ENCODE measurements around the gene BTBD9.
A peak's percentile ranks its signal among the peaks of the same experiment; 100 is the strongest.

The BTBD9 gene

GRCh38 chr6:38593998-38594665 is 45.6 kb downstream of the BTBD9 start:
- DNase-seq (ENCODE audit: low spot score), result no peak

- DNase-seq (ENCODE audit: low spot score), result no peak
Observed at GRCh38 chr6:38593409-38593808, 46.3 kb downstream of the BTBD9 start.

GRCh38 chr6:38591439-38591838 is 48.3 kb downstream of the BTBD9 start:
- no peak for DNase-seq (ENCODE audit: low spot score)

- DNase-seq (ENCODE audit: low spot score), result no peak
Observed at GRCh38 chr6:38589367-38589720, 50.4 kb downstream of the BTBD9 start.

GRCh38 chr6:38588631-38589366 is 50.9 kb downstream of the BTBD9 start:
- no peak for DNase-seq (ENCODE audit: low spot score)

- DNase-seq (ENCODE audit: low spot score), result no peak
Observed at GRCh38 chr6:38587766-38588362, 51.9 kb downstream of the BTBD9 start.

GRCh38 chr6:38586992-38587391 is 52.7 kb downstream of the BTBD9 start:
- no peak for DNase-seq (ENCODE audit: low spot score)

- no peak for DNase-seq (ENCODE audit: low spot score)
Observed at GRCh38 chr6:38584731-38585130, 55.0 kb downstream of the BTBD9 start.

- DNase-seq (ENCODE audit: low spot score), result no peak
Observed at GRCh38 chr6:38583523-38583922, 56.2 kb downstream of the BTBD9 start.

- DNase-seq (ENCODE audit: low spot score), result no peak
Observed at GRCh38 chr6:38580030-38580429, 59.7 kb downstream of the BTBD9 start.

GRCh38 chr6:38579010-38579628 is 60.6 kb downstream of the BTBD9 start:
- DNase-seq (ENCODE audit: low spot score), result no peak

- DNase-seq (ENCODE audit: low spot score), result no peak
Observed at GRCh38 chr6:38578075-38578474, 61.7 kb downstream of the BTBD9 start.

GRCh38 chr6:38577492-38577891 is 62.2 kb downstream of the BTBD9 start:
- DNase-seq (ENCODE audit: low spot score), result no peak

- no peak for DNase-seq (ENCODE audit: low spot score)
Observed at GRCh38 chr6:38573801-38574395, 65.8 kb downstream of the BTBD9 start.

- no peak for DNase-seq (ENCODE audit: low spot score)
Observed at GRCh38 chr6:38572186-38572813, 67.4 kb downstream of the BTBD9 start.

GRCh38 chr6:38571721-38572120 is 68.0 kb downstream of the BTBD9 start:
- no peak for DNase-seq (ENCODE audit: low spot score)

- no peak for DNase-seq (ENCODE audit: low spot score)
Observed at GRCh38 chr6:38570750-38571149, 69.0 kb downstream of the BTBD9 start.

GRCh38 chr6:38567436-38567835 is 72.3 kb downstream of the BTBD9 start:
- DNase-seq (ENCODE audit: low spot score), result peak; percentile 50

- DNase-seq (ENCODE audit: low spot score), result no peak
Observed at GRCh38 chr6:38566295-38567030, 73.3 kb downstream of the BTBD9 start.

- DNase-seq (ENCODE audit: low spot score), result no peak
Observed at GRCh38 chr6:38564301-38564700, 75.4 kb downstream of the BTBD9 start.

GRCh38 chr6:38555606-38556005 is 84.1 kb downstream of the BTBD9 start:
- no peak for DNase-seq (ENCODE audit: low spot score)
